Measurements from ENCODE around the gene TRIM52.

Gene TRIM52

GRCh38 chr5:181207214-181207959 lies 53.6 kb downstream of the TRIM52 start:
- H3K4me3 ChIP-seq (ENCODE audit: low read depth in 1 of 2, low read length in 1 of 2): peak overlapping the region; percentile 35 to 60
- peaks cover 51% of the 10 kb centered on the region in 2 experiments for H3K4me1 ChIP-seq (ENCODE audit: control insufficient read depth in 1 of 2, insufficient read depth in 1 of 2, low read depth in 1 of 2, low read length in 1 of 2)
- H3K9me3 ChIP-seq: no peaks in the 10 kb centered on the region
- TF ChIP-seq CTCF (IDR thresholded peaks at IDR 0.05): no peak
- H3K27ac ChIP-seq: no peak overlapping the region
- peaks cover 89% of the 10 kb centered on the region for H3K27me3 ChIP-seq
- no peaks in the 10 kb centered on the region for H3K36me3 ChIP-seq

- H3K4me1 ChIP-seq (ENCODE audit: control insufficient read depth in 1 of 2, insufficient read depth in 1 of 2, low read depth in 1 of 2, low read length in 1 of 2): peaks cover 51% of the 10 kb centered on the region in 2 experiments
- no peak overlapping the region for H3K27ac ChIP-seq
- H3K4me3 ChIP-seq (ENCODE audit: low read depth in 1 of 2, low read length in 1 of 2): peak overlapping the region; percentile 35 to 60
- peaks cover 98% of the 10 kb centered on the region for H3K27me3 ChIP-seq
- no peak for TF ChIP-seq CTCF (IDR thresholded peaks at IDR 0.05)
- H3K9me3 ChIP-seq: no peaks in the 10 kb centered on the region
- no peaks in the 10 kb centered on the region for H3K36me3 ChIP-seq
These were observed 54.9 kb downstream of the TRIM52 start for GRCh38 chr5:181205761-181206649.
